K562 (cell line): ENCODE data around the gene ZNF213. TPM values are rescaled to one million over a fixed set of nuclear protein-coding genes. Genes with fewer than 3 reads are reported as not detected.

ENCODE experiments used
- ARID2 ChIP-seq: fragments of 450-650 bp; IDR thresholded peaks from 2 replicates; pipeline ENCODE4 v1.6.1; 2017; ENCODE audit warnings: antibody characterized with exemption, mild to moderate bottlenecking
- BRD9 ChIP-seq: fragments of 450-650 bp; IDR thresholded peaks from 2 replicates; pipeline ENCODE4 v1.6.1; 2018; ENCODE audit warnings: low read depth; ENCODE audit not compliant: partially characterized antibody
- HMGXB4 ChIP-seq: sonication (generic); formaldehyde crosslinking; IDR thresholded peaks from 2 replicates; pipeline ENCODE4 v1.8.1; 2023; ENCODE audit warnings: mild to moderate bottlenecking, missing genetic modification reagents
- NFRKB ChIP-seq: fragments of 450-650 bp; IDR thresholded peaks from 2 replicates; pipeline ENCODE4 v1.6.1; 2016; ENCODE audit warnings: low read depth
- ZNF384 ChIP-seq: IDR thresholded peaks from 2 replicates; pipeline ENCODE4 v1.6.1; 2012; ENCODE audit warnings: low read depth, low read length, improper control_type of control experiment
- polyA plus RNA-seq, 8 experiments: library from polyadenylated mRNA; depleted of rRNA in 4 of 8; stranded (reverse) in 5 of 8; unstranded in 3 of 8; fragments of >200 nt; fragmentation: Nextera tagmentation in 2 of 8; fragmentation: Illumina TruSeq in 1 of 8; extraction: Ambion mirVana in 2 of 8; extraction: Trizol in 1 of 8; gene quantifications; 2 replicates each; pipeline versions ENCODE4 v1.2.1 to v1.2.3, GENCODE V29; 2011 to 2014; ENCODE audit warnings: inconsistent platforms in 1 of 8, missing spikeins in 1 of 8
- total RNA-seq, 7 experiments: library from RNA; depleted of rRNA in 6 of 7; stranded (reverse); fragments of >200 nt in 6 of 7; fragmentation: Illumina TruSeq in 2 of 7; extraction: Trizol in 2 of 7; gene quantifications; 2 replicates each; pipeline versions ENCODE4 v1.2.1 to v1.2.3, GENCODE V29; 2011 to 2021; ENCODE audit warnings: low replicate concordance in 1 of 7
- TF ChIP-seq, protein P1 (sequence below): fragments of 450-650 bp; conservative IDR thresholded peaks from 2 replicates; pipeline ENCODE4 v1.6.1; 2016; ENCODE audit warnings: missing genetic modification characterization, low read depth, mild to moderate bottlenecking, control low read depth, missing compliant biosample characterization
- TF ChIP-seq, protein P2 (sequence below), 2 experiments: fragments of 450-650 bp; IDR thresholded peaks; 2 replicates each; pipeline ENCODE4 v1.6.1; 2016
- TF ChIP-seq, protein P3 (sequence below): fragments of 450-650 bp; IDR thresholded peaks from 2 replicates; pipeline ENCODE4 v1.6.1; 2017; ENCODE audit warnings: antibody characterized with exemption
- TF ChIP-seq, protein P4 (sequence below): sonication (generic); formaldehyde crosslinking; IDR thresholded peaks from 2 replicates; pipeline ENCODE4 v1.8.0; 2022; ENCODE audit warnings: mild to moderate bottlenecking, missing genetic modification reagents, borderline replicate concordance
- TF ChIP-seq, protein P5 (sequence below): fragments of 450-650 bp; IDR thresholded peaks from 2 replicates; pipeline ENCODE4 v1.6.1; 2016; ENCODE audit warnings: antibody characterized with exemption

ZNF213 gene
- total and polyA plus RNA-seq, 9 of the 15 experiments (the other 6 are each of a cell fraction or from before 2014, with no cell fraction given): 0.49 to 10.0 (median 1.8) TPM

DNA sequence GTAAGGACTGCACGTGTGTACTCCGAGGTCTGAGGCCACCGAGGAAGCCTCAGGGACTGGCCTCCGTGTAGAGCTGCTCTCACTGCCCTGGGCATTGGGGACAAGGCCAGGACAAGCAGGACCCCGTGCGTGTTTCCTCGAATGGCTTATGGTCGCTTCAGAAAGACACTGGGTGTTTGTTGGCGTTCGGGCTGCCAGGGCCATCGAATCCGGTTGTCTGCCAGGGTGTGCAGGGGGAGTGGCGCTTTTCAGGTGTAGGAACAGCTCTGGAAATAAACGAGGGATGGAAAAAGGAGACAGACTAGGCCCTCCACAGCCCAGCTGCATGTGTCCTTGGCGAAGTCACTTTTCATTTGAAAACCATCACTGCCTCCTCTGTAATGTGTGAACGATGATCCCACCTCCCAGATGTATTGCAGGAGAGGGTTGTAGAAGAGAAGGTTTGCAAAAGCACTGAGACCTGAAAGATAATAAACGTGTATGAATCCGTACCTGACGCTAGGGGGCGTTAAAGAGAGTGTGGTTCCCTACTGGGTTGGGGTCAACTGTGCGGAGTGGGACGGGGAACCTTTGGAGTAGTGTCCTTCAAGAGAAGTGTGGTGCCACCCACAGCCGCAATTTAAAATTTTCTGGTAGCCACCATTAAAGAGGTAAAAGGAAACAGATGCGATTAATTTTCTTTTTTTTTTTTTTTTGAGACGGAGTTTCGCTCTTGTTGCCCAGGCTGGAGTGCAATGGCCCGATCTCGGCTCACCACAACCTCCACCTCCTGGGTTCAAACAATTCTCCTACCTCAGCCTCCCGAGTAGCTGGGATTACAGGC is 33.6 kb upstream of the ZNF213 start (continued):
- TF ChIP-seq, protein P1, sequence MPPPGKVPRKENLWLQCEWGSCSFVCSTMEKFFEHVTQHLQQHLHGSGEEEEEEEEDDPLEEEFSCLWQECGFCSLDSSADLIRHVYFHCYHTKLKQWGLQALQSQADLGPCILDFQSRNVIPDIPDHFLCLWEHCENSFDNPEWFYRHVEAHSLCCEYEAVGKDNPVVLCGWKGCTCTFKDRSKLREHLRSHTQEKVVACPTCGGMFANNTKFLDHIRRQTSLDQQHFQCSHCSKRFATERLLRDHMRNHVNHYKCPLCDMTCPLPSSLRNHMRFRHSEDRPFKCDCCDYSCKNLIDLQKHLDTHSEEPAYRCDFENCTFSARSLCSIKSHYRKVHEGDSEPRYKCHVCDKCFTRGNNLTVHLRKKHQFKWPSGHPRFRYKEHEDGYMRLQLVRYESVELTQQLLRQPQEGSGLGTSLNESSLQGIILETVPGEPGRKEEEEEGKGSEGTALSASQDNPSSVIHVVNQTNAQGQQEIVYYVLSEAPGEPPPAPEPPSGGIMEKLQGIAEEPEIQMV (tag): peak; percentile 96
- TF ChIP-seq HMGXB4 (CRISPR knock-in tag) (peak; percentile 43; the same call in 1 of the 2 replicates), ARID2 (peak; percentile 72; the same call in 1 of the 2 replicates), NFRKB (0 out of 2 replicates have a peak, but pooled peaks have one; percentile 16), BRD9 (peak; percentile 36), ZNF384 (peak; percentile 46; the same call in 1 of the 2 replicates)
- TF ChIP-seq, protein P2, sequence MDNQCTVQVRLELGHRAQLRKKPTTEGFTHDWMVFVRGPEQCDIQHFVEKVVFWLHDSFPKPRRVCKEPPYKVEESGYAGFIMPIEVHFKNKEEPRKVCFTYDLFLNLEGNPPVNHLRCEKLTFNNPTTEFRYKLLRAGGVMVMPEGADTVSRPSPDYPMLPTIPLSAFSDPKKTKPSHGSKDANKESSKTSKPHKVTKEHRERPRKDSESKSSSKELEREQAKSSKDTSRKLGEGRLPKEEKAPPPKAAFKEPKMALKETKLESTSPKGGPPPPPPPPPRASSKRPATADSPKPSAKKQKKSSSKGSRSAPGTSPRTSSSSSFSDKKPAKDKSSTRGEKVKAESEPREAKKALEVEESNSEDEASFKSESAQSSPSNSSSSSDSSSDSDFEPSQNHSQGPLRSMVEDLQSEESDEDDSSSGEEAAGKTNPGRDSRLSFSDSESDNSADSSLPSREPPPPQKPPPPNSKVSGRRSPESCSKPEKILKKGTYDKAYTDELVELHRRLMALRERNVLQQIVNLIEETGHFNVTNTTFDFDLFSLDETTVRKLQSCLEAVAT (IDR thresholded peaks at IDR 0.05): peak in 1 of 2 experiments; percentile 52; a peak in 1 of 4 replicates
- TF ChIP-seq, protein P3, sequence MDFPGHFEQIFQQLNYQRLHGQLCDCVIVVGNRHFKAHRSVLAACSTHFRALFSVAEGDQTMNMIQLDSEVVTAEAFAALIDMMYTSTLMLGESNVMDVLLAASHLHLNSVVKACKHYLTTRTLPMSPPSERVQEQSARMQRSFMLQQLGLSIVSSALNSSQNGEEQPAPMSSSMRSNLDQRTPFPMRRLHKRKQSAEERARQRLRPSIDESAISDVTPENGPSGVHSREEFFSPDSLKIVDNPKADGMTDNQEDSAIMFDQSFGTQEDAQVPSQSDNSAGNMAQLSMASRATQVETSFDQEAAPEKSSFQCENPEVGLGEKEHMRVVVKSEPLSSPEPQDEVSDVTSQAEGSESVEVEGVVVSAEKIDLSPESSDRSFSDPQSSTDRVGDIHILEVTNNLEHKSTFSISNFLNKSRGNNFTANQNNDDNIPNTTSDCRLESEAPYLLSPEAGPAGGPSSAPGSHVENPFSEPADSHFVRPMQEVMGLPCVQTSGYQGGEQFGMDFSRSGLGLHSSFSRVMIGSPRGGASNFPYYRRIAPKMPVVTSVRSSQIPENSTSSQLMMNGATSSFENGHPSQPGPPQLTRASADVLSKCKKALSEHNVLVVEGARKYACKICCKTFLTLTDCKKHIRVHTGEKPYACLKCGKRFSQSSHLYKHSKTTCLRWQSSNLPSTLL: peak; percentile 92
- TF ChIP-seq, protein P4, sequence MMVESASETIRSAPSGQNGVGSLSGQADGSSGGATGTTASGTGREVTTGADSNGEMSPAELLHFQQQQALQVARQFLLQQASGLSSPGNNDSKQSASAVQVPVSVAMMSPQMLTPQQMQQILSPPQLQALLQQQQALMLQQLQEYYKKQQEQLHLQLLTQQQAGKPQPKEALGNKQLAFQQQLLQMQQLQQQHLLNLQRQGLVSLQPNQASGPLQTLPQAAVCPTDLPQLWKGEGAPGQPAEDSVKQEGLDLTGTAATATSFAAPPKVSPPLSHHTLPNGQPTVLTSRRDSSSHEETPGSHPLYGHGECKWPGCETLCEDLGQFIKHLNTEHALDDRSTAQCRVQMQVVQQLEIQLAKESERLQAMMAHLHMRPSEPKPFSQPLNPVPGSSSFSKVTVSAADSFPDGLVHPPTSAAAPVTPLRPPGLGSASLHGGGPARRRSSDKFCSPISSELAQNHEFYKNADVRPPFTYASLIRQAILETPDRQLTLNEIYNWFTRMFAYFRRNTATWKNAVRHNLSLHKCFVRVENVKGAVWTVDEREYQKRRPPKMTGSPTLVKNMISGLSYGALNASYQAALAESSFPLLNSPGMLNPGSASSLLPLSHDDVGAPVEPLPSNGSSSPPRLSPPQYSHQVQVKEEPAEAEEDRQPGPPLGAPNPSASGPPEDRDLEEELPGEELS (CRISPR knock-in tag): no peak
- TF ChIP-seq, protein P5, sequence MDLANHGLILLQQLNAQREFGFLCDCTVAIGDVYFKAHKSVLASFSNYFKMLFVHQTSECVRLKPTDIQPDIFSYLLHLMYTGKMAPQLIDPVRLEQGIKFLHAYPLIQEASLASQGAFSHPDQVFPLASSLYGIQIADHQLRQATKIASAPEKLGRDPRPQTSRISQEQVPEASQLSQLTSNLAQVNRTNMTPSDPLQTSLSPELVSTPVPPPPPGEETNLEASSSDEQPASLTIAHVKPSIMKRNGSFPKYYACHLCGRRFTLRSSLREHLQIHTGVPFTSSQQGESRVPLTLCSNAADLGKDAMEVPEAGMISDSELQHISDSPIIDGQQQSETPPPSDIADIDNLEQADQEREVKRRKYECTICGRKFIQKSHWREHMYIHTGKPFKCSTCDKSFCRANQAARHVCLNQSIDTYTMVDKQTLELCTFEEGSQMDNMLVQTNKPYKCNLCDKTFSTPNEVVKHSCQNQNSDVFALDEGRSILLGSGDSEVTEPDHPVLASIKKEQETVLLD: peak; percentile 35; the same call in 1 of the 2 replicates
